CD4-positive, alpha-beta T cell treated with Interleukin-21 for 1 hour (primary cell): ENCODE data around the gene WDR5.

ENCODE experiments used
- DNase-seq: peaks from one replicate; pipeline ENCODE4 v3.0.0-alpha.2; 2020

Gene WDR5

GRCh38 chr9:134132208-134132870, 3.5 kb upstream of the WDR5 start:
- no peak for DNase-seq

DNA sequence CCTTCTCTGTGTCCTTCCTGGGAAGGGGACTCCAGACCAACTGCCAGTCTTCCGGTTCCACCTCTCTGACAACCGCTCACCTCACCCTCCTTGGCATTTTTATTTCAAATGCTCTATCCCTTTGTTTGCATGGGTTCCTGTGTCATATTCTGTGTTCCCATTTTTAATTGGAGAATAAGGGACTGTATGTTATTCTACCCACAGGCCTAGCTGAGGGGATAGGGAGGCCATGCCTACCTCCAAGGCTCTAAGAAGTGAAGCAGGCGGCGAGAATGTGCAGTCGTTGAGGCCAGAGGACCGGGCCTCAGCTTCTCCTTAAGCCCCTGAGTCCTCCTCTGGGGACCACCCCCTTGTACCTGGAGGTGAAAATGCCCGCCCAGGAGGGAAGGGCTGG, 936 bp upstream of the WDR5 start:
- DNase-seq = no peak

- DNase-seq = no peak
Observed at GRCh38 chr9:134136118-134136995, 475 bp downstream of the WDR5 start.

GRCh38 chr9:134136996-134137299, 1.1 kb downstream of the WDR5 start:
- no peak for DNase-seq

DNA sequence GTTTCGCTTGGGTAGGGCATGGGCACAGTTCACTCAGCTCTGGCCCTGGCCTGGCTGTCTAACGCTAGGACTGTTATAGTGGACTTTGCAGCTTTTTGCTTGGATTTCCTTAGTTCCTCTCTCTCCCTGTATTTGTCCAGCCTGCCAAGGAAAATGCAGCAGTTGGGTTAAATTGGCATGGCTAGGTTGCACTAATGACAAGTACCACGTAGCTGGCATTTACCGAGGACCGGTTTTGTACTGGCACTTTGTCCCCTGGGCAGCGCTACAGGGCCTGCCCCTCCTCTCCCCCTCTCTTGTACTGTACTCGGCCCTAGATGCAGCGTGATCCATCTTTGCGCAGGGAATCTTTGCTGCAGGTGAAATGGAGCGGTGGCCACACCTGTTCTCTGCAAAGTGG, 2.4 kb downstream of the WDR5 start:
- DNase-seq = no peak

DNA sequence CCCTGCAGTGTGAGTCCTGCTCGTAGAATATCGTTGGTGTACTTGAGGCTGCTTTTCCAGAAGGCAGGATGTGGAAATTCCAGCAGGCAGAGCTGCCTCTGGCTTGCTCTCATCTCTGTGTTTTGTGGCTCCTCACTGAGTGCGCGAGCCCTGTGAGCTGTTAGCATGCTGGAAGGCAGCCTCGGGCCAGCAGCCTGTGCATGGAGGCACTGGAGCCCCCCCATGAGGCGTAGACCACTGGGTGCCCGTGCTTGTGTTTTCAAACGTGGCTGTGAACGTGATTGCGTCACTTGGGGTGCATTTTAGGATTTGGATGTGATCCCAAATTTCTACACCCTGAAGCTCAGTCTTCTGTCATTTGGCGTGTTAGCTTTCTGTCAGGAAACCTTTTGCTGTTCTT, 3.2 kb downstream of the WDR5 start:
- no peak for DNase-seq

GRCh38 chr9:134141906-134142305, 6.0 kb downstream of the WDR5 start:
- no peak for DNase-seq

- no peak for DNase-seq
Observed at GRCh38 chr9:134144801-134145200, 8.9 kb downstream of the WDR5 start.

GRCh38 chr9:134145262-134145661, 9.4 kb downstream of the WDR5 start:
- no peak for DNase-seq

- DNase-seq = no peak
Observed at GRCh38 chr9:134146774-134147493, 11.1 kb downstream of the WDR5 start.

- no peak for DNase-seq
Observed at GRCh38 chr9:134149380-134149779, 13.5 kb downstream of the WDR5 start.

DNA sequence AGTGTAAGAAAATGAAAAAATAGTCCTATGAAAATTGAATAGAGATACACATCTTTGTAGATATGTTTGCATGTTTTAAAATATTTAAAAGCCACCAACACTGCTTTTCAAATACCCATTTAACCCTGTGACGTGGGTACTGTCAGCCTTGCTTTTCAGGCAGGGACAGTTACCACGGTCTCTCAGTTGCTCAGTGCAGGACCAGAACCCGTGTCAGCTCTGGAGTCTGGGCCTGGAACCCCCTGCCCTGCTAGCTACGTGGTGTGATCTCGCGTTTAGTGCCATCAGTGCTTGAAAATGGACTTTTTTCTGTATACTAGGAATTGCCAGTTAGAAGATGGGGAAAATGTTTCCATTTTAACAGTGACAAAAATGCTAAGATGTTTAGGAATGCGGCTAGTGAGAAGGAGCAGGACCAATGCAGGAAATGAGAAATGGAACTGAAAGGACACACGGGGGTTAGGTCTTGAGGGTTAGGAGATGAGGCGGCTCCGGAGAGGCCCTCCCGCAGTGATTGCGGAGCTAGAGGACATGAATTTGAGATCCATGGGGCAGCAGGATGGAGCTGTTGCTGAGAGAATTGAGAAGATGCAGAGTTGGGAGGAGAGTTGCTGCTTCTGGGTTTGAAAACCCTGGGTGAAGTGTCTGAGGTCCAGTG, 14.8 kb downstream of the WDR5 start:
- no peak for DNase-seq

DNA sequence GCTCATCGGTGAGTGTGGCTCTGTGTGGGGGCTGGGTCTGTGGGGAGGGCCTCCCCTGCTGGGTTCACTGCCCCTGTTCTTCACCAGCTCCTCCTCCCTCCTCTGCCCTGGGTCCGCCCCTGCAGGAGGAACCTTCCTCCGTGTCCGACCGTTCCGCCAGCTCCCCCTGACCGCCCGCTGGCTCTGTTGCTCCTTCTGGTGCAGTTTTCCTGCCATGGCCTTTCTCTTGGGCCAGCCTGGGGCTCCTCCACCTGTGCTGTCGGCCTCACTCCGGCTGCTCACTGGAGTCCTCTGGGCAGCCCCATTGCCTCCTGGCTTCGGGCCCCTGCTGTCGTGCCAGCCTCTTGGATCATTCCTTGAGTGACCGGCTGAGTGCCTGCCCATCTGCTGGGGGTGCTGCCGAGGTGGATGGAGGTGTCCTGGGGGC, 16.2 kb downstream of the WDR5 start:
- no peak for DNase-seq

- DNase-seq = no peak
Observed at GRCh38 chr9:134152488-134152887, 16.6 kb downstream of the WDR5 start.

- DNase-seq = no peak
Observed at GRCh38 chr9:134153450-134153849, 17.6 kb downstream of the WDR5 start.

DNA sequence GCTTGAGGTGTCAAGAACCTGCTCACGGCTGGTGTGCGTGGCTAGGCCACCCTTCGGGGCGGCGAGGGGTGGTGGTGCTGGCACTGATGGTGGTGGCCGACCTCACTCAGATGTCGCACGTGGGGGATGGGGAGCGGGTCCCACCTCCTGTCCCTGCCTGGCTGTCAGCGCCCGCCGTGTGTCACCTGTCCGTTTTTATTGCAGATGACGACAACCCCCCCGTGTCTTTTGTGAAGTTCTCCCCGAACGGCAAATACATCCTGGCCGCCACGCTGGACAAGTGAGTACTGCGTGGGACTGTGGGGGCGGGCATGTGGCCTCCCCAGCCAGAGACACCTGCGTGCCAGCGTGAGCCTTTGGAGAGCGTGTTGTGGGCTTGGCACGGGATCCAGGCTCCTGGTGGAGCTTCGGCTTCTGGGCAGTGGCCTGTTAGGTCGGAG, 18.4 kb downstream of the WDR5 start:
- DNase-seq = no peak

- DNase-seq = no peak
Observed at GRCh38 chr9:134155812-134156377, 20.0 kb downstream of the WDR5 start.

GRCh38 chr9:134156564-134157377, 20.9 kb downstream of the WDR5 start:
- DNase-seq = no peak

- no peak for DNase-seq
Observed at GRCh38 chr9:134157378-134157885, 21.6 kb downstream of the WDR5 start.

GRCh38 chr9:134158242-134158641, 22.4 kb downstream of the WDR5 start:
- DNase-seq = no peak

GRCh38 chr9:134158753-134159392, 23.0 kb downstream of the WDR5 start:
- no peak for DNase-seq
